ENCODE measurements around the gene SPACA4.

DNA sequence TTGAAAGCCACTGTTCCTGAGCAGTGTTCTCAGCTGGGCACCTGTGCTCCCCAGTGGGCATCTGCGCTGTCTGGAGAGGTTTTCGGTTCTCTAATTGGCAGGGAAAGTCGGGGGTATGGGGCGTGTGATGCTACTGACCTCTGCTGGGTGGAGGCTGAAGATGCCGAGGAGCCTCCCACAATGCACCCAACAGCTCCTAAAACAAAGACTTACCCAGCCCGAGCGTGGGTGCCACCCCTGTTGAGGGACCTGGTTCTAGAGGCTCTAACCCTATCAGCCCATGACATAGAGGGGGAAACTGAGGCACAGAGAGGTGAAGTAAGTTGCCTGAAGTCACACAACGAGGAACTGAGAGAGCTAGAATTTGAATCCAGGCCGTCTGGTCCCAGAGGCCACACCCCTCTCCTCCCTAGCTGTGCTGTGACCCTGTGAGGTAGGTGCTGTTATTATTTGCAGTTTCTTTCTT is 2.3 kb downstream of the SPACA4 start:
- no peak for TF ChIP-seq ZFX (IDR thresholded peaks at IDR 0.05; ENCODE audit: borderline replicate concordance)
- TF ChIP-seq, protein P1, sequence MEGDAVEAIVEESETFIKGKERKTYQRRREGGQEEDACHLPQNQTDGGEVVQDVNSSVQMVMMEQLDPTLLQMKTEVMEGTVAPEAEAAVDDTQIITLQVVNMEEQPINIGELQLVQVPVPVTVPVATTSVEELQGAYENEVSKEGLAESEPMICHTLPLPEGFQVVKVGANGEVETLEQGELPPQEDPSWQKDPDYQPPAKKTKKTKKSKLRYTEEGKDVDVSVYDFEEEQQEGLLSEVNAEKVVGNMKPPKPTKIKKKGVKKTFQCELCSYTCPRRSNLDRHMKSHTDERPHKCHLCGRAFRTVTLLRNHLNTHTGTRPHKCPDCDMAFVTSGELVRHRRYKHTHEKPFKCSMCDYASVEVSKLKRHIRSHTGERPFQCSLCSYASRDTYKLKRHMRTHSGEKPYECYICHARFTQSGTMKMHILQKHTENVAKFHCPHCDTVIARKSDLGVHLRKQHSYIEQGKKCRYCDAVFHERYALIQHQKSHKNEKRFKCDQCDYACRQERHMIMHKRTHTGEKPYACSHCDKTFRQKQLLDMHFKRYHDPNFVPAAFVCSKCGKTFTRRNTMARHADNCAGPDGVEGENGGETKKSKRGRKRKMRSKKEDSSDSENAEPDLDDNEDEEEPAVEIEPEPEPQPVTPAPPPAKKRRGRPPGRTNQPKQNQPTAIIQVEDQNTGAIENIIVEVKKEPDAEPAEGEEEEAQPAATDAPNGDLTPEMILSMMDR (IDR thresholded peaks at IDR 0.05) = peak; percentile 63
